WTC11 (cell line): Measurements from ENCODE around the gene GNG8. TPM values are rescaled to one million over a fixed set of nuclear protein-coding genes. Genes with fewer than 3 reads are reported as not detected.

ENCODE experiments used
- ATAC-seq: fragments of 200-7000 bp; cut with Tn5 transposase; 2 replicates; pipeline ENCODE4 v1.10.0; 2021; ENCODE audit warnings: mild to moderate bottlenecking, moderate library complexity
- CTCF ChIA-PET: fragments of 300-600 bp; sonication (Branson Sonifier 250); formaldehyde crosslinking; loops from one replicate; lab custom pipeline; 2021; ENCODE audit warnings: antibody characterized with exemption; lab: Charles Lee
- POLR2A ChIA-PET: fragments of 350-600 bp; sonication (Branson Sonifier 250); formaldehyde crosslinking; loops from one replicate; lab custom pipeline; 2021; ENCODE audit warnings: antibody characterized with exemption; lab: Charles Lee
- DNase-seq: peaks from one replicate; pipeline ENCODE4 v3.0.0; 2021; ENCODE audit warnings: low spot score
- H3K27ac Mint-ChIP-seq: 2 replicates; pipeline ENCODE4 v1.8.0; 2021; ENCODE audit warnings: mixed read lengths
- H3K27me3 Mint-ChIP-seq: 2 replicates; pipeline ENCODE4 v1.8.0; 2021; ENCODE audit warnings: low read depth, mild to moderate bottlenecking, moderate library complexity, mixed read lengths
- H3K36me3 Mint-ChIP-seq: 2 replicates; pipeline ENCODE4 v1.8.0; 2021; ENCODE audit warnings: mixed read lengths
- H3K4me1 Mint-ChIP-seq: 2 replicates; pipeline ENCODE4 v1.8.0; 2022; ENCODE audit warnings: mixed read lengths
- H3K4me3 Mint-ChIP-seq: 2 replicates; pipeline ENCODE4 v1.8.0; 2021; ENCODE audit warnings: mild to moderate bottlenecking, moderate library complexity, mixed read lengths
- H3K9me3 Mint-ChIP-seq: 2 replicates; pipeline ENCODE4 v1.8.0; 2021; ENCODE audit warnings: mixed read lengths
- AFF4 ChIP-seq: sonication (generic); formaldehyde crosslinking; IDR thresholded peaks from 2 replicates; pipeline ENCODE4 v1.8.1; 2023; ENCODE audit warnings: mild to moderate bottlenecking, missing genetic modification reagents, borderline replicate concordance
- ATF3 ChIP-seq: sonication (generic); formaldehyde crosslinking; conservative IDR thresholded peaks from 2 replicates; pipeline ENCODE4 v1.8.1; 2022; ENCODE audit warnings: mild to moderate bottlenecking, missing genetic modification reagents
- CDX4 ChIP-seq: fragments of 250-450 bp; sonication (Bioruptor Pico); IDR thresholded peaks from 2 replicates; pipeline ENCODE4 v1.9.0; 2021; ENCODE audit warnings: moderate library complexity, mild to moderate bottlenecking, inconsistent platforms, borderline replicate concordance
- E2F4 ChIP-seq: sonication (generic); formaldehyde crosslinking; IDR thresholded peaks from 2 replicates; pipeline ENCODE4 v1.8.1; 2022; ENCODE audit warnings: low read depth, mild to moderate bottlenecking, moderate library complexity, missing genetic modification reagents, borderline replicate concordance
- EMX1 ChIP-seq: fragments of 250-450 bp; sonication (Bioruptor Pico); IDR thresholded peaks from 2 replicates; pipeline ENCODE4 v1.8.0; 2021; ENCODE audit warnings: mild to moderate bottlenecking
- GTF2I ChIP-seq: fragments of 250-450 bp; sonication (Bioruptor Pico); conservative IDR thresholded peaks from 2 replicates; pipeline ENCODE4 v1.4.0; 2021; ENCODE audit warnings: mild to moderate bottlenecking
- IRF2 ChIP-seq: sonication (generic); formaldehyde crosslinking; IDR thresholded peaks from 2 replicates; pipeline ENCODE4 v1.8.0; 2022; ENCODE audit warnings: low read depth, missing genetic modification reagents, borderline replicate concordance
- MXD4 ChIP-seq: fragments of 250-450 bp; sonication (Bioruptor Pico); IDR thresholded peaks from 2 replicates; pipeline ENCODE4 v1.8.0; 2021; ENCODE audit warnings: mild to moderate bottlenecking, moderate library complexity, borderline replicate concordance
- NFYB ChIP-seq: sonication (generic); formaldehyde crosslinking; conservative IDR thresholded peaks from 2 replicates; pipeline ENCODE4 v1.8.0; 2022; ENCODE audit warnings: low read depth, missing genetic modification reagents
- NR3C1 ChIP-seq: sonication (generic); formaldehyde crosslinking; conservative IDR thresholded peaks from 2 replicates; pipeline ENCODE4 v1.8.1; 2023; ENCODE audit warnings: low read depth, mild to moderate bottlenecking, missing genetic modification reagents
- PREB ChIP-seq: sonication (generic); formaldehyde crosslinking; IDR thresholded peaks from 2 replicates; pipeline ENCODE4 v1.8.1; 2022; ENCODE audit warnings: mild to moderate bottlenecking, missing genetic modification reagents, moderate library complexity, borderline replicate concordance
- RELA ChIP-seq: sonication (generic); formaldehyde crosslinking; IDR thresholded peaks from 2 replicates; pipeline ENCODE4 v1.8.1; 2022; ENCODE audit warnings: missing genetic modification reagents, mild to moderate bottlenecking, borderline replicate concordance
- SP1 ChIP-seq: sonication (generic); formaldehyde crosslinking; conservative IDR thresholded peaks from 2 replicates; pipeline ENCODE4 v1.8.1; 2022; ENCODE audit warnings: missing genetic modification reagents
- TEAD4 ChIP-seq: sonication (generic); formaldehyde crosslinking; IDR thresholded peaks from 2 replicates; pipeline ENCODE4 v1.8.0; 2022; ENCODE audit warnings: mild to moderate bottlenecking, missing genetic modification reagents
- ZBTB21 ChIP-seq: sonication (generic); formaldehyde crosslinking; IDR thresholded peaks from 2 replicates; pipeline ENCODE4 v1.8.1; 2023; ENCODE audit warnings: mild to moderate bottlenecking, missing genetic modification reagents, borderline replicate concordance
- ZMAT4 ChIP-seq: fragments of 250-450 bp; sonication (Bioruptor Pico); IDR thresholded peaks from 2 replicates; pipeline ENCODE4 v1.9.0; 2021; ENCODE audit warnings: mild to moderate bottlenecking
- ZNF138 ChIP-seq: sonication (generic); formaldehyde crosslinking; conservative IDR thresholded peaks from 2 replicates; pipeline ENCODE4 v1.8.1; 2022; ENCODE audit warnings: mild to moderate bottlenecking, moderate library complexity, missing genetic modification reagents
- ZNF232 ChIP-seq: sonication (generic); formaldehyde crosslinking; IDR thresholded peaks from 2 replicates; pipeline ENCODE4 v1.8.0; 2022; ENCODE audit warnings: mild to moderate bottlenecking, missing genetic modification reagents
- ZNF532 ChIP-seq: fragments of 250-450 bp; sonication (Bioruptor Pico); IDR thresholded peaks from 2 replicates; pipeline ENCODE4 v1.9.0; 2021; ENCODE audit warnings: mild to moderate bottlenecking, borderline replicate concordance
- total RNA-seq: library from RNA; stranded (reverse); gene quantifications from 3 replicates; pipeline ENCODE4 v1.2.3, GENCODE V29; 2021

The GNG8 gene
- total RNA-seq, 1 experiment from 2014 or later = not detected

- DNase-seq (no peak), ATAC-seq (no peak)
- no peaks in the 10 kb centered on the region for H3K9me3 Mint-ChIP-seq
- H3K4me1 Mint-ChIP-seq = peaks cover 8% of the 10 kb centered on the region
- CTCF ChIA-PET = interaction anchor here (0.5 to 2.8 kb wide), 3 partner anchors 10 to 278 kb away, joined by 4 to 15 read pairs (median 11); partner anchors contain the start of gene DACT3
- H3K4me3 Mint-ChIP-seq = no peak overlapping the region
- no peaks in the 10 kb centered on the region for H3K36me3 Mint-ChIP-seq
- POLR2A ChIA-PET = no interaction called here
- no peaks in the 10 kb centered on the region; the same call in 1 of the 2 replicates for H3K27me3 Mint-ChIP-seq
- no peak overlapping the region for H3K27ac Mint-ChIP-seq
- TF ChIP-seq RELA = no peak
- no peak for TF ChIP-seq TEAD4 (CRISPR knock-in tag)
- no peak for TF ChIP-seq EMX1 (CRISPR knock-in tag)
- no peak for TF ChIP-seq SP1 (CRISPR knock-in tag)
- TF ChIP-seq ZNF232 = no peak
- no peak for TF ChIP-seq AFF4 (CRISPR knock-in tag)
- no peak for TF ChIP-seq ATF3 (CRISPR knock-in tag)
- TF ChIP-seq NFYB (CRISPR knock-in tag) = no peak
- no peak for TF ChIP-seq ZBTB21 (CRISPR knock-in tag)
- no peak for TF ChIP-seq IRF2 (CRISPR knock-in tag)
- no peak for TF ChIP-seq ZNF532 (CRISPR knock-in tag)
- TF ChIP-seq MXD4 (CRISPR knock-in tag) = no peak
- no peak for TF ChIP-seq PREB (CRISPR knock-in tag)
- TF ChIP-seq CDX4 (CRISPR knock-in tag) = no peak
- no peak for TF ChIP-seq GTF2I (CRISPR knock-in tag)
- no peak for TF ChIP-seq E2F4 (CRISPR knock-in tag)
- no peak for TF ChIP-seq NR3C1
- TF ChIP-seq ZNF138 = no peak
- TF ChIP-seq ZMAT4 (CRISPR knock-in tag) = no peak
Measured at GRCh38 chr19:46623915-46624502, 12.0 kb downstream of the GNG8 start.
